ENCODE measurements around the gene RUNX3.
A peak's percentile ranks its signal among the peaks of the same experiment; 100 is the strongest.

DNA sequence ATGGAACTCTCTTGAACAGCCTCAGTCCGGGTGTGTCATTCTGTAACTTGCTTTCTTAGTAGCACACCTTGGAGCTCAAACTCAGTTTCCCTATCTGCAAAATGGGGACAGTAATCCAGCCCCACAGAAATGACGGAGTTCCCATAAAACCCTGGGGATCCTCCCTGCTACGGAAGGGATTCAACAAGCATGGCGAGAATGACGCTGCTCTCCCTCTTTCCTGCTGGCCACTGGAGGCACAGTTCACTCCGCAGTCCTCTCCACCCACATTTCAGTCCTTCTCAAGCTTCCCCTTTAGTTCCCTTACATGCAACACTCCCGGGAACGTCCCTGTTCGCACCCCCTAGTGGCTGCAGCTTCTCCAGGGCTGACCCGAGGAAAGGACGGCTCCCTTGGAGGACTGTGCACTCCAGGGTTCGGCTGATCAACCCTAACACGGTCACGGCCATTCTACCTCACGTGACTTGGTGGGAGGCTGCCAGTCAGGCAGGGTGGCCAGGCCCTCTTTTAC, 20.6 kb downstream of the RUNX3 start:
- TF ChIP-seq CTCF (IDR thresholded peaks at IDR 0.05) (peak; percentile 40 to 54 (median 41)), POLR2A (IDR thresholded peaks at IDR 0.05) (no peak)
